HG03442 (cell line): ENCODE measurements around the gene LASP1NB.

Experiments used
- ATAC-seq: cut with Tn5 transposase; IDR thresholded peaks from one replicate; pipeline ENCODE4 v1.9.1; 2021; ENCODE audit warnings: mild to moderate bottlenecking, moderate library complexity; ENCODE audit not compliant: unreplicated experiment

LASP1NB gene

GRCh38 chr17:38925263-38925995 is at the start of gene LASP1NB:
LASP1NB (plus strand) TSS chr17:38925614.
- no peak for ATAC-seq

- ATAC-seq, result no peak
Observed at GRCh38 chr17:38877130-38877851, 48.1 kb upstream of the LASP1NB start.

- no peak for ATAC-seq
Observed at GRCh38 chr17:38879878-38880665, 45.3 kb upstream of the LASP1NB start.

- ATAC-seq, result no peak
Observed at GRCh38 chr17:38881600-38882191, 43.7 kb upstream of the LASP1NB start.

- no peak for ATAC-seq
Observed at GRCh38 chr17:38882870-38883269, 42.5 kb upstream of the LASP1NB start.

- no peak for ATAC-seq
Observed at GRCh38 chr17:38883592-38884526, 41.6 kb upstream of the LASP1NB start.

- no peak for ATAC-seq
Observed at GRCh38 chr17:38885044-38885727, 40.2 kb upstream of the LASP1NB start.

GRCh38 chr17:38885728-38886642 is 39.4 kb upstream of the LASP1NB start:
- no peak for ATAC-seq

GRCh38 chr17:38886643-38887010 is 38.8 kb upstream of the LASP1NB start:
- ATAC-seq, result no peak

GRCh38 chr17:38888842-38889241 is 36.6 kb upstream of the LASP1NB start:
- no peak for ATAC-seq

GRCh38 chr17:38889745-38890409 is 35.5 kb upstream of the LASP1NB start:
- ATAC-seq, result no peak

- no peak for ATAC-seq
Observed at GRCh38 chr17:38890410-38890746, 35.0 kb upstream of the LASP1NB start.

- no peak for ATAC-seq
Observed at GRCh38 chr17:38891441-38891840, 34.0 kb upstream of the LASP1NB start.

- no peak for ATAC-seq
Observed at GRCh38 chr17:38892083-38892482, 33.3 kb upstream of the LASP1NB start.

GRCh38 chr17:38892620-38893019 is 32.8 kb upstream of the LASP1NB start:
- no peak for ATAC-seq

GRCh38 chr17:38893113-38893512 is 32.3 kb upstream of the LASP1NB start:
- ATAC-seq, result no peak

- no peak for ATAC-seq
Observed at GRCh38 chr17:38893607-38894006, 31.8 kb upstream of the LASP1NB start.

- ATAC-seq, result no peak
Observed at GRCh38 chr17:38894276-38894675, 31.1 kb upstream of the LASP1NB start.
